OCI-LY7 (cell line): ENCODE data around the gene GREM1.

ENCODE experiments used
- CTCF ChIP-seq: fragments of 200-600 bp; sonication (generic); conservative IDR thresholded peaks from 2 replicates; pipeline ENCODE4 v1.5.1; 2014; ENCODE audit warnings: mild to moderate bottlenecking, antibody characterized with exemption, low read length, moderate library complexity, mixed read lengths
- EZH2phosphoT487 ChIP-seq: fragments of 200-600 bp; sonication (generic); IDR thresholded peaks from 2 replicates; pipeline ENCODE4 v1.6.1; 2018; ENCODE audit warnings: low read depth, borderline replicate concordance, mild to moderate bottlenecking, mixed run types, antibody characterized with exemption, low read length, moderate library complexity, mixed read lengths

- no peak for TF ChIP-seq CTCF
- no peak for TF ChIP-seq EZH2phosphoT487
These were observed 70.1 kb downstream of the GREM1 start for GRCh38 chr15:32787949-32788348.
